Smooth muscle cell (in vitro differentiated cells): Measurements from ENCODE around the gene HRH3. TPM values are rescaled to one million over a fixed set of nuclear protein-coding genes. Genes with fewer than 3 reads are reported as not detected.

Experiments
- DNase-seq: peaks from one replicate; lab custom pipeline; 2025; ENCODE audit not compliant: unreplicated experiment; lab: John Stamatoyannopoulos, UW
- H2AFZ ChIP-seq: fragments of 200-600 bp; sonication (generic); 2 replicates; pipeline ENCODE4 v1.6.0; 2016; ENCODE audit warnings: antibody characterized with exemption, low read depth, mild to moderate bottlenecking
- H3F3A ChIP-seq: fragments of 200-600 bp; sonication (generic); 2 replicates; pipeline ENCODE4 v1.6.0; 2017; ENCODE audit warnings: antibody characterized with exemption, low read depth
- H3K27ac ChIP-seq: fragments of 200-600 bp; sonication (generic); 2 replicates; pipeline ENCODE4 v1.5.1; 2016; ENCODE audit warnings: low read depth, mild to moderate bottlenecking
- H3K27me3 ChIP-seq: fragments of 200-600 bp; sonication (generic); 2 replicates; pipeline ENCODE4 v1.6.1; 2016; ENCODE audit warnings: low read depth, mild to moderate bottlenecking
- H3K36me3 ChIP-seq: fragments of 200-600 bp; sonication (generic); 2 replicates; pipeline ENCODE4 v1.5.1; 2016; ENCODE audit warnings: low read depth
- H3K4me1 ChIP-seq: fragments of 200-600 bp; sonication (generic); 2 replicates; pipeline ENCODE4 v1.5.1; 2016; ENCODE audit warnings: low read depth
- H3K4me2 ChIP-seq: fragments of 200-600 bp; sonication (generic); 2 replicates; pipeline ENCODE4 v1.6.0; 2016; ENCODE audit warnings: mild to moderate bottlenecking
- H3K4me3 ChIP-seq: fragments of 200-600 bp; sonication (generic); 2 replicates; pipeline ENCODE4 v1.5.1; 2016; ENCODE audit warnings: mild to moderate bottlenecking
- H3K79me2 ChIP-seq: fragments of 200-600 bp; sonication (generic); 2 replicates; pipeline ENCODE4 v1.6.0; 2016; ENCODE audit warnings: low read depth, mild to moderate bottlenecking
- H3K9ac ChIP-seq: fragments of 200-600 bp; sonication (generic); 2 replicates; pipeline ENCODE4 v1.6.0; 2016; ENCODE audit warnings: low read depth
- H3K9me3 ChIP-seq: fragments of 200-600 bp; sonication (generic); replicated peaks from 2 replicates; pipeline ENCODE4 v1.5.1; 2016; ENCODE audit warnings: low read depth
- H4K20me1 ChIP-seq: fragments of 200-600 bp; sonication (generic); 2 replicates; pipeline ENCODE4 v1.6.0; 2016; ENCODE audit warnings: low read depth
- CTCF ChIP-seq: fragments of 200-600 bp; sonication (generic); IDR thresholded peaks from 2 replicates; pipeline ENCODE4 v1.5.1; 2017; ENCODE audit warnings: borderline replicate concordance, mild to moderate bottlenecking, antibody characterized with exemption; ENCODE audit not compliant: insufficient read depth, poor library complexity, severe bottlenecking
- WGBS: methylation state at CpG from one replicate; pipeline ENCODE4 v1.1.7; 2016; ENCODE audit warnings: low lambda C conversion rate; 5-methylcytosine and 5-hydroxymethylcytosine counted together
- polyA plus RNA-seq: library from polyadenylated mRNA; unstranded; fragments of >200 nt; fragmentation: Nextera tagmentation; extraction: Ambion mirVana; gene quantifications from 2 replicates; pipeline ENCODE4 v1.2.1, GENCODE V29; 2016
- total RNA-seq: library from RNA; depleted of rRNA; stranded (reverse); fragments of >200 nt; gene quantifications from 2 replicates; pipeline ENCODE4 v1.2.3, GENCODE V29; 2014

Gene HRH3
- total and polyA plus RNA-seq, 2 experiments from 2014 or later = not detected

GRCh38 chr20:62171245-62171644 lies 48.8 kb downstream of the HRH3 start:
- H3K4me2 ChIP-seq = no peak overlapping the region
- no peaks in the 10 kb centered on the region for H3K79me2 ChIP-seq
- no peak overlapping the region for H3K27ac ChIP-seq
- H2AFZ ChIP-seq = no peak overlapping the region
- H3K9ac ChIP-seq = no peak overlapping the region
- H3F3A ChIP-seq = no peaks in the 10 kb centered on the region
- H4K20me1 ChIP-seq = no peaks in the 10 kb centered on the region
- no peaks in the 10 kb centered on the region for H3K27me3 ChIP-seq
- TF ChIP-seq CTCF = no peak
- no peaks in the 10 kb centered on the region for H3K4me1 ChIP-seq
- H3K9me3 ChIP-seq = no peaks in the 10 kb centered on the region
- no peak overlapping the region for H3K4me3 ChIP-seq
- WGBS = 89% methylated on average over 8 of the region's 8 CpGs
- no peak for DNase-seq
- no peaks in the 10 kb centered on the region for H3K36me3 ChIP-seq

GRCh38 chr20:62170536-62170935 lies 49.5 kb downstream of the HRH3 start:
- no peak for TF ChIP-seq CTCF
- no peaks in the 10 kb centered on the region for H4K20me1 ChIP-seq
- no peaks in the 10 kb centered on the region for H3K9me3 ChIP-seq
- H3K27me3 ChIP-seq = no peaks in the 10 kb centered on the region
- no peaks in the 10 kb centered on the region for H3K79me2 ChIP-seq
- H3K9ac ChIP-seq = no peak overlapping the region
- 89% methylated on average over 9 of the region's 9 CpGs for whole genome bisulfite sequencing
- H3K36me3 ChIP-seq = no peaks in the 10 kb centered on the region
- H3K27ac ChIP-seq = no peak overlapping the region
- H3F3A ChIP-seq = no peaks in the 10 kb centered on the region
- H3K4me2 ChIP-seq = no peak overlapping the region
- no peak for DNase-seq
- no peak overlapping the region for H2AFZ ChIP-seq
- H3K4me3 ChIP-seq = no peak overlapping the region
- no peaks in the 10 kb centered on the region for H3K4me1 ChIP-seq

DNA sequence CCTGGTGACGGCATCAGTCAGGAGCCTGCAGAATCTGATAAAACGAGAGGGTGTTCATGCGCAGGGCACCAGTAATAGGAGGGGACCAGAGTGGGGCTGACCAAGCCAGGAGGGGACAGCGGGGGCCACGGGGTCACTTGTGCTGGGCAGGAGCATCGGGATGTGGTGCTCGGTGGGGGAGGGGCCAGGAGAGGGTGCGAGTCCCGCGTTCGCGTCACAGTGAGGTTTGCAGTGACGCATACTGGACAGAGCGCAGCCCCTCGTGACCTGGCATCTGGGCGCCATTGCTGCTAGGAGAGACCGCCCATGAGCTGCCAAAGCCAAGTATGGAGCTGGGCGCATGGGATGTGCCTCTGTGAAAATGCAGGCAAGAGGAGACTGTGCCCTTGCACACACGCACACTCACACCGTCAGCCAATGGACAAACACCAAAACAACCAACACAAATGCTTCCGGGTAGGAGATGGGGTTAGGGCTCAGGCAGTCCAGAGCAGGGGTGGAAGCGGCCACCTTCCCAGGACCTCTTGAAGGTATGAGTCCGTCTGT lies 51.1 kb downstream of the HRH3 start:
- no peak overlapping the region for H3K4me2 ChIP-seq
- 96% methylated on average over 23 of the region's 23 CpGs for WGBS
- H2AFZ ChIP-seq = no peak overlapping the region
- no peaks in the 10 kb centered on the region for H3K36me3 ChIP-seq
- no peak overlapping the region for H3K9ac ChIP-seq
- H3K4me3 ChIP-seq = no peak overlapping the region
- no peaks in the 10 kb centered on the region for H3K9me3 ChIP-seq
- no peaks in the 10 kb centered on the region for H3F3A ChIP-seq
- H3K27me3 ChIP-seq = no peaks in the 10 kb centered on the region
- H4K20me1 ChIP-seq = no peaks in the 10 kb centered on the region
- no peaks in the 10 kb centered on the region for H3K4me1 ChIP-seq
- no peak overlapping the region for H3K27ac ChIP-seq
- no peak for TF ChIP-seq CTCF
- H3K79me2 ChIP-seq = no peaks in the 10 kb centered on the region
- DNase-seq = no peak

DNA sequence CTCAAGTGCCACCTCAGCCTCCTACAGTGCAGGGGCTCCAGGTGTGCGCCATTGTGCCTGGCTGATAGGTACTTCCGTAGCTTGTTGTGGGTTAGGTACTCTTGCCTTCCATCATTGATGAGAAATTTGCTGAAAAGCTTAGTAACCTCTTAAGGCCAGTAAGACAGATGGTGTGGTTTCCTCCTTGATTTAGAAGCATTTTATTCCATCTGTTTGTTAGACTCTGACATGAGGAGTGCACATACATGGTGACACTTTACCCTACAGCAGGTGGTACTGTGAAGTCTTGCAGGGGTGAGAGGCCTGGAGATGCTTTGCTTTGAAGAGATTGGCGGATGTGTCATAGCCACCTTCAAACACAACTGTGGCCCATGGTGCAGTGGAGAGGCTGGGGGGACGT lies 52.0 kb downstream of the HRH3 start:
- Histone ChIP-seq H3K36me3 (no peaks in the 10 kb centered on the region), H2AFZ (no peak overlapping the region), H3K4me3 (no peak overlapping the region), H3K27me3 (no peaks in the 10 kb centered on the region), H3F3A (no peaks in the 10 kb centered on the region), H3K9me3 (no peaks in the 10 kb centered on the region), H4K20me1 (no peaks in the 10 kb centered on the region), H3K27ac (no peak overlapping the region), H3K9ac (no peak overlapping the region), H3K4me2 (no peak overlapping the region), H3K79me2 (no peaks in the 10 kb centered on the region), H3K4me1 (no peaks in the 10 kb centered on the region)
- DNase-seq = no peak
- TF ChIP-seq CTCF = no peak
- 95% methylated on average over 4 of the region's 4 CpGs for WGBS
